AG04450 (cell line): ENCODE measurements around the gene MSH4. TPM values are rescaled to one million over a fixed set of nuclear protein-coding genes. Genes with fewer than 3 reads are reported as not detected.
"Not testable (repeated sequence)": the region's sequence is repeated elsewhere in the genome, so short reads cannot be mapped to it uniquely, and the experiment has no call there.

Source experiments
- CTCF ChIA-PET: fragments of 300-600, 350-600 bp; formaldehyde crosslinking; extraction: SDS; loops from one replicate; lab custom pipeline; 2022; ENCODE audit warnings: antibody characterized with exemption, inconsistent platforms; lab: Charles Lee
- POLR2A ChIA-PET: fragments of 350-600 bp; formaldehyde crosslinking; extraction: SDS; loops from one replicate; lab custom pipeline; 2021; ENCODE audit warnings: antibody characterized with exemption, inconsistent platforms; lab: Yijun Ruan, JAX
- DNase-seq: peaks from one replicate; pipeline ENCODE4 v3.0.0-alpha.2; 2011; ENCODE audit warnings: low read depth, low spot score
- H3K27ac ChIP-seq: one replicate; pipeline ENCODE4 v1.5.1; 2012; ENCODE audit warnings: low read depth, low read length, control low read depth
- H3K27me3 ChIP-seq: one replicate; pipeline ENCODE4 v1.6.0; 2012; ENCODE audit warnings: low read length; ENCODE audit not compliant: control insufficient read depth, insufficient read depth
- H3K4me3 ChIP-seq: 2 replicates; pipeline ENCODE4 v1.5.1; 2011; ENCODE audit warnings: mild to moderate bottlenecking, low read depth, low read length, control low read depth
- H3K9me3 ChIP-seq: 2 replicates; pipeline ENCODE4 v1.5.1; 2012; ENCODE audit warnings: low read length; ENCODE audit not compliant: control insufficient read depth, insufficient read depth
- polyA plus RNA-seq: library from polyadenylated mRNA; depleted of rRNA; stranded (reverse); fragments of >200 nt; gene quantifications from 2 replicates; pipeline ENCODE4 v1.2.3, GENCODE V29; 2011
- TF ChIP-seq, protein P1 (sequence below): IDR thresholded peaks from 2 replicates; pipeline ENCODE4 v1.5.1; 2011; ENCODE audit warnings: low read depth, low read length, control low read depth, inconsistent platforms

MSH4 gene
- polyA plus RNA-seq, 1 experiment, result 0.04 TPM

- ChIA-PET POLR2A (interaction anchor here (1.2 to 1.4 kb wide), 2 partner anchors 11 to 14 kb away, joined by 4 to 9 read pairs; partner anchors contain the start of gene RABGGTB), CTCF (no interaction called here)
- no peak overlapping the region for H3K27ac ChIP-seq
- no peaks in the 10 kb centered on the region for H3K27me3 ChIP-seq
- no peak for DNase-seq
- no peaks in the 10 kb centered on the region; the same call in 1 of the 2 replicates for H3K9me3 ChIP-seq
- no peak overlapping the region for H3K4me3 ChIP-seq
- TF ChIP-seq, protein P1, sequence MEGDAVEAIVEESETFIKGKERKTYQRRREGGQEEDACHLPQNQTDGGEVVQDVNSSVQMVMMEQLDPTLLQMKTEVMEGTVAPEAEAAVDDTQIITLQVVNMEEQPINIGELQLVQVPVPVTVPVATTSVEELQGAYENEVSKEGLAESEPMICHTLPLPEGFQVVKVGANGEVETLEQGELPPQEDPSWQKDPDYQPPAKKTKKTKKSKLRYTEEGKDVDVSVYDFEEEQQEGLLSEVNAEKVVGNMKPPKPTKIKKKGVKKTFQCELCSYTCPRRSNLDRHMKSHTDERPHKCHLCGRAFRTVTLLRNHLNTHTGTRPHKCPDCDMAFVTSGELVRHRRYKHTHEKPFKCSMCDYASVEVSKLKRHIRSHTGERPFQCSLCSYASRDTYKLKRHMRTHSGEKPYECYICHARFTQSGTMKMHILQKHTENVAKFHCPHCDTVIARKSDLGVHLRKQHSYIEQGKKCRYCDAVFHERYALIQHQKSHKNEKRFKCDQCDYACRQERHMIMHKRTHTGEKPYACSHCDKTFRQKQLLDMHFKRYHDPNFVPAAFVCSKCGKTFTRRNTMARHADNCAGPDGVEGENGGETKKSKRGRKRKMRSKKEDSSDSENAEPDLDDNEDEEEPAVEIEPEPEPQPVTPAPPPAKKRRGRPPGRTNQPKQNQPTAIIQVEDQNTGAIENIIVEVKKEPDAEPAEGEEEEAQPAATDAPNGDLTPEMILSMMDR, result no peak
Observed at GRCh38 chr1:75797273-75797588, 549 bp downstream of the MSH4 start.

DNA sequence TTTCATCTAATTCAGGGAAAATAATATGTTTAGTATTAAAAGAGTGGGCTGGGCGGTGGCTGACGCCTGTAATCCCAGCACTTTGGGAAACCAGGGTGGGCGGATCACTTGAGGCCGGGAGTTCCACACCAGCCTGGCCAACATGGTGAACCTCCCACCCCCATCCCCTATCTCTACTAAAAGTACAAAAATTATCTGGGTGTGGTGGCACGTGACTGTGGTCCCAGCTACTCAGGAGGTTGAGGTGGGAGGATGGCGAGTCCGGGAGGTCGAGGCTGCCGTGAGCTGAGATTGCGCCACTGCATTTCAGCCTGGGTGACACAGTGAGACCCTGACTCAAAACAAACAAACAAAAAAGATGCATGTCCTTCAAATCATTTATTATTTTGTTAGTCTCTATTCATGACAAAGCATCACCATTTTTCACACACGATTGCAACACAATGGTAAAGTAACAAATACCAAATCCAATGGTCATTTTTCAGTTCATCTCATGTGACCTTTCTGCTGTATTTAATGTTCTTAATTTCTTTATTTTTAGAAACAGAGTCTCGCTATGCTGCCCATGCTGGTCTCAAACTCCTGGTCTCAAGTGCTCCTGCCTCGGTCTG is 1.0 kb downstream of the MSH4 start:
- H3K27me3 ChIP-seq, result no peaks in the 10 kb centered on the region
- no peak overlapping the region for H3K27ac ChIP-seq
- ChIA-PET POLR2A (interaction anchor here (1.4 kb wide), 1 partner anchor 14 kb away, joined by 4 read pairs; no protein-coding TSS in a partner anchor), CTCF (no interaction called here)
- DNase-seq, result no peak
- no peaks in the 10 kb centered on the region; the same call in 1 of the 2 replicates for H3K9me3 ChIP-seq
- no peak overlapping the region for H3K4me3 ChIP-seq
- TF ChIP-seq, protein P1, result no peak

DNA sequence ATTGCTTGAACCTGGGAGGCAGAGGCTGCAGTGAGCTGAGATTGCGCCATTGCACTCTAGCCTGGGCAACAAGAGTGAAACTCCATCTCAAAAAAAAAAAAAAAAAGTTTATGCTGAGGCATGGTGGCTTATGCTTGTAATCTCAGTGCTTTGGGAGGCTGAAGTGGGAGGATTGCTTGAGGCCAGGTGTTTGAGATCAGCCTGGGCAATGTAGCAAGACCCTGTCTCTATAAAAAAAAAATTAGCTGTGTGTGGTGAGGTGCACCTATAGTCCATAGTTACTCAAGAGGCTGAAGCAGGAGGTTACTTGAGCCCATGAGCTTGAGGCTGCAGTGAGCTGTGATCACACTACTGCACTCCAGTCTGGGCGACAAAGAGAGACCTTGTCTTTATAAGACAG is 4.8 kb downstream of the MSH4 start:
- H3K9me3 ChIP-seq, H3K27me3 ChIP-seq, H3K27ac ChIP-seq, DNase-seq, H3K4me3 ChIP-seq, CTCF ChIA-PET: not testable (repeated sequence)
- POLR2A ChIA-PET, result interaction anchor here (0.7 kb wide), 1 partner anchor 167 kb away, joined by 4 read pairs; no protein-coding TSS in a partner anchor

DNA sequence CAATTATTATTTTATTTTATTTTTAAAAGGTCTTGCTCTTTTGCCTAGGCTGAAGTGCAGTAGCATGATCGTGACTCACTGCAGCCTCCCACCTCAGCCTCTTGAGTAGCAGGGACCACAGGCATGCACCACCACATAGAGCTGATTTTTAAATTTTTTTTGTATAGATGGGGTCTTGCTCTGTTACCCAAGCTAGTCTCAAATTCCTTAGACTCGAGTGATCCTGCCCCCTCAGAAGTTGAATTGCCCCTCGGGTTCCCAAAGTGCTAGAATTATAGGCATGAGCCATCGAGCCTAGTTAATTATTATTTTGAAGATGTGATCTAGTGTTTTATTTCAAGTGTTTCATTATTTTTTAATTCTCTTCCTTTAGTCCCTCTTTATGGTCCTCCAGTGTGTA is 12.2 kb downstream of the MSH4 start:
- no peak for DNase-seq
- H3K9me3 ChIP-seq, result no peaks in the 10 kb centered on the region
- H3K4me3 ChIP-seq, result no peak overlapping the region
- H3K27me3 ChIP-seq, result no peaks in the 10 kb centered on the region
- no peak overlapping the region for H3K27ac ChIP-seq
- POLR2A ChIA-PET, result no interaction called here
- CTCF ChIA-PET, result no interaction called here
- TF ChIP-seq, protein P1, result no peak

DNA sequence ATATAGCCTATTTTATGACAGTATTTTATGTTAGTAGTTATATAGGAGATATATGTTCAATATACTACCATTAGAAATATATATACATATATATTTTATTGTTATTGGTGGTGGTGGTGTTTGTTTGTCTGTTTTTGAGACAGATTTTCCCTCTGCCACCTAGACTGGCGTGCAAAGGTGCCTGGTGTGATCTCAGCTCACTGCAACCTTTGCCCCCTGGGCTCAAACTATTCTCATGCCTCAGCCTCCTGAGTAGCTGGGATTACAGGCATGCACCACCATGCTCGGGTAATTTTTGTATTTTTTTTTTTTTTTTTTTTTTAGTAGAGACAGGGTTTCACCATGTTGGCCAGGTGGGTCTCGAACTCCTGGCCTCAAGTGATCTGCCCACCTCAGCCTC is 13.4 kb downstream of the MSH4 start:
- H3K27ac ChIP-seq, DNase-seq, CTCF ChIA-PET, H3K9me3 ChIP-seq, H3K4me3 ChIP-seq, H3K27me3 ChIP-seq, POLR2A ChIA-PET: not testable (repeated sequence)

DNA sequence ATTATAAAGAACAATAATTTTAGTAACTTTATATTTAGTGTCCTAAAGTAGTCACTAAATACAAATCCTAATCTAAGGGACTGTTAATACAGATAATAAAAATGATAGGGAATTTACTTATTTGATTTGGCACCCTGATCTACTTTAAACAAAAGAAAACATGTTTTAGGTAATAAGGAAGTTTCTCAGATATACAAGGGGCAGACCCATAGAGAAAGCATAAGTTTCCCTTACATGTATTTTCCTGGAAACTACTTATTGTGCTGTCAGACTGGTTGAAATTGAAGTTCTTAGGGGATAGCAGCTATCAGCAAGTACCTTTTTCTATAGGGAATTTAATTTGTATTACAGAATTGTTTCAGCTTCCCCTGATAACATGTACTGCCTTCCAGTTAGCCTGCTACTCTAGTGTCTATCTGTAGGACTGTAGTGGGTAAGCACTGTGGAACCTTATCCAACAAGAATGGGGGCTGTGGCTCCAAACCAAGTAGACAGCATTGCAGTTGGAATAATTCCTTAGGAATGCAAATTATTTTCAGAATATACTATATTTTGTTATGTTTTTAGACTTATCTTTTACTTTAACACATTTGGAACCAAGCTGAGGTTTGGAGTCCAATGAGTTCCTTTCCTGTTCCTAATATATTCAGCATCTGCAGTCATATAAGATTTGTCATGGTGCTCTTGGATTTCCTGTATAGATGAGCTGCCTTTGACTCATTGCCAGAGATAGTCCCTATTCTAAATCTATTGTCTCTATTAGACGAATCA is 14.7 kb downstream of the MSH4 start:
- no peak for DNase-seq
- ChIA-PET POLR2A (interaction anchor here (1.3 kb wide), 2 partner anchors 14 to 26 kb away, joined by 3 to 4 read pairs; partner anchors contain the start of gene RABGGTB), CTCF (no interaction called here)
- TF ChIP-seq, protein P1, result no peak
- Histone ChIP-seq H3K27ac (no peak overlapping the region), H3K27me3 (no peaks in the 10 kb centered on the region), H3K9me3 (no peaks in the 10 kb centered on the region), H3K4me3 (no peak overlapping the region)
